GM12878 (cell line): ENCODE measurements around the gene SLC2A2. TPM values are rescaled to one million over a fixed set of nuclear protein-coding genes. Genes with fewer than 3 reads are reported as not detected.

Source experiments
- ATAC-seq: fragments of 200-7000 bp; cut with Tn5 transposase; 3 replicates; pipeline ENCODE4 v1.9.1; 2020; ENCODE audit warnings: mild to moderate bottlenecking, moderate library complexity
- BruUV-seq: library from RNA; stranded (reverse); fragments of 400-500 nt; replicated peaks from 2 replicates; lab custom pipeline; 2021; lab: Mats Ljungman, UMichigan
- CTCF ChIA-PET: fragments of 300-600 bp; sonication (Branson Sonifier 250); formaldehyde crosslinking; extraction: SDS; loops from one replicate; lab custom pipeline; 2021; ENCODE audit warnings: inconsistent platforms; lab: Yijun Ruan, JAX
- POLR2A ChIA-PET: fragments of 350-600 bp; formaldehyde crosslinking; extraction: SDS; loops from one replicate; lab custom pipeline; 2021; ENCODE audit warnings: inconsistent platforms; lab: Charles Lee
- RAD21 ChIA-PET: fragments of 300-600 bp; sonication (Branson Sonifier 250); formaldehyde crosslinking; loops from one replicate; lab custom pipeline; 2023; ENCODE audit warnings: antibody characterized with exemption; ENCODE audit not compliant: unreplicated experiment; lab: Charles Lee
- SMC1A ChIA-PET: fragments of 300-600 bp; sonication (Branson Sonifier 250); formaldehyde crosslinking; loops from one replicate; lab custom pipeline; 2023; ENCODE audit not compliant: unreplicated experiment, uncharacterized antibody; lab: Charles Lee
- DNase-seq: peaks from one replicate; pipeline ENCODE4 v3.0.0-alpha.2; 2011; ENCODE audit warnings: low read depth, low spot score
- FAIRE-seq: peaks from 3 replicates; lab custom pipeline; 2011; peaks lifted over from hg19 to GRCh38; lab: Jason Lieb, UNC
- H2AFZ ChIP-seq: 2 replicates; pipeline ENCODE4 v1.6.0; 2011; ENCODE audit warnings: low read depth, low read length, control low read depth; ENCODE audit not compliant: control insufficient read depth
- H3K27ac ChIP-seq: 2 replicates; pipeline ENCODE4 v1.5.1; 2011; ENCODE audit warnings: control low read depth; ENCODE audit not compliant: control insufficient read depth, insufficient read depth
- H3K27me3 ChIP-seq, 2 experiments: replicated peaks in 1 of 2; 2 replicates each; pipeline versions ENCODE4 v1.6.0 to v1.6.1; 2011; ENCODE audit warnings: low read length in 1 of 2; ENCODE audit not compliant: control insufficient read depth in 2 of 2, insufficient read depth in 2 of 2
- H3K36me3 ChIP-seq, 2 experiments: 2 replicates each; pipeline ENCODE4 v1.5.1; 2011; ENCODE audit warnings: low read length in 1 of 2; ENCODE audit not compliant: control insufficient read depth in 2 of 2, insufficient read depth in 2 of 2
- H3K4me1 ChIP-seq: 2 replicates; pipeline ENCODE4 v1.6.1; 2011; ENCODE audit warnings: mild to moderate bottlenecking, low read length, moderate library complexity, mixed read lengths; ENCODE audit not compliant: control insufficient read depth, insufficient read depth
- H3K4me2 ChIP-seq: 2 replicates; pipeline ENCODE4 v1.6.0; 2011; ENCODE audit warnings: control low read depth; ENCODE audit not compliant: control insufficient read depth, insufficient read depth
- H3K4me3 ChIP-seq: fragments of 200-600 bp; sonication (generic); 2 replicates; pipeline ENCODE4 v1.5.1; 2016
- H3K79me2 ChIP-seq: 2 replicates; pipeline ENCODE4 v1.6.0; 2011; ENCODE audit warnings: low read length; ENCODE audit not compliant: control insufficient read depth, insufficient read depth
- H3K9ac ChIP-seq: 2 replicates; pipeline ENCODE4 v1.8.0; 2011; ENCODE audit warnings: low read length, control low read depth, mixed read lengths; ENCODE audit not compliant: control insufficient read depth, insufficient read depth
- H3K9me3 ChIP-seq: replicated peaks from 3 replicates; pipeline ENCODE4 v1.5.1; 2011; ENCODE audit warnings: mild to moderate bottlenecking, low read length; ENCODE audit not compliant: control insufficient read depth, insufficient read depth
- H4K20me1 ChIP-seq: 2 replicates; pipeline ENCODE4 v1.6.0; 2011; ENCODE audit not compliant: control insufficient read depth, insufficient read depth
- CEBPZ ChIP-seq: fragments of 150-350 bp; IDR thresholded peaks from 2 replicates; pipeline ENCODE4 v1.6.1; 2016; ENCODE audit warnings: low read depth, low read length
- GABPA ChIP-seq: IDR thresholded peaks from 2 replicates; pipeline ENCODE4 v1.6.1; 2014; ENCODE audit warnings: antibody characterized with exemption, low read depth, mild to moderate bottlenecking, inconsistent platforms
- NR2C1 ChIP-seq: fragments of 450-650 bp; IDR thresholded peaks from 2 replicates; pipeline ENCODE4 v1.6.1; 2017; ENCODE audit warnings: antibody characterized with exemption, mild to moderate bottlenecking, moderate library complexity
- PAX8 ChIP-seq: fragments of 450-650 bp; IDR thresholded peaks from 2 replicates; pipeline ENCODE4 v1.6.1; 2017; ENCODE audit warnings: mild to moderate bottlenecking, moderate library complexity
- PRDM15 ChIP-seq: fragments of 450-650 bp; formaldehyde crosslinking; IDR thresholded peaks from 2 replicates; pipeline ENCODE4 v1.4.0; 2020; ENCODE audit warnings: mild to moderate bottlenecking, moderate library complexity
- RUNX3 ChIP-seq: IDR thresholded peaks from 2 replicates; pipeline ENCODE4 v1.6.1; 2012; ENCODE audit warnings: low read length, inconsistent platforms
- SIX5 ChIP-seq: IDR thresholded peaks from 2 replicates; pipeline ENCODE4 v1.6.1; 2011; ENCODE audit warnings: mild to moderate bottlenecking, low read depth, low read length, moderate library complexity; ENCODE audit not compliant: severe bottlenecking
- SPI1 ChIP-seq: IDR thresholded peaks from 2 replicates; pipeline ENCODE4 v1.6.1; 2011; ENCODE audit warnings: low read depth, mild to moderate bottlenecking, low read length, moderate library complexity, borderline replicate concordance; ENCODE audit not compliant: insufficient read depth
- ZBED1 ChIP-seq: IDR thresholded peaks from 2 replicates; pipeline ENCODE4 v1.6.1; 2016; ENCODE audit warnings: borderline replicate concordance
- WGBS: methylation state at CpG from one replicate; pipeline ENCODE4 v1.1.6; 2016; ENCODE audit warnings: low lambda C conversion rate; ENCODE audit not compliant: insufficient replicate concordance, insufficient coverage; ENCODE audit errors: missing lambda C conversion rate; 5-methylcytosine and 5-hydroxymethylcytosine counted together
- in situ Hi-C: fragments of 300-500 bp; cut with MboI; formaldehyde crosslinking; loops from 9 replicates; pipeline ENCODE4 v1.14.3; 2018; ENCODE audit warnings: mixed read lengths
- intact Hi-C: fragments of 100-400 bp; cut with micrococcal nuclease; formaldehyde crosslinking; loops from one replicate; pipeline ENCODE4 v1.14.2; 2022; ENCODE audit not compliant: unreplicated experiment
- polyA plus RNA-seq, 11 experiments: library from polyadenylated mRNA; depleted of rRNA in 4 of 11; unstranded in 6 of 11; stranded (reverse) in 5 of 11; fragments of >200 nt; fragmentation: Nextera tagmentation in 4 of 11; fragmentation: Illumina TruSeq in 1 of 11; extraction: Ambion mirVana in 4 of 11; extraction: Trizol in 1 of 11; gene quantifications; 1 replicate in 1 of 11; 2 replicates in 10 of 11; pipeline versions ENCODE4 v1.2.1 to v1.2.3, GENCODE V29; 2011 to 2016; ENCODE audit warnings: inconsistent platforms in 2 of 11, missing spikeins in 2 of 11, low read depth in 1 of 11
- total RNA-seq, 4 experiments: library from RNA; depleted of rRNA in 3 of 4; stranded (reverse); fragments of >200 nt in 3 of 4; fragmentation: Illumina TruSeq in 1 of 4; extraction: Trizol in 1 of 4; gene quantifications; 2 replicates each; pipeline versions ENCODE4 v1.2.1 to v1.2.3, GENCODE V29; 2013 to 2021

SLC2A2 gene
- total and polyA plus RNA-seq, 10 of the 15 experiments (the other 5 are each of a cell fraction or from before 2014, with no cell fraction given), result 0.04 to 0.10 (median 0.04) TPM; not detected in 7

DNA sequence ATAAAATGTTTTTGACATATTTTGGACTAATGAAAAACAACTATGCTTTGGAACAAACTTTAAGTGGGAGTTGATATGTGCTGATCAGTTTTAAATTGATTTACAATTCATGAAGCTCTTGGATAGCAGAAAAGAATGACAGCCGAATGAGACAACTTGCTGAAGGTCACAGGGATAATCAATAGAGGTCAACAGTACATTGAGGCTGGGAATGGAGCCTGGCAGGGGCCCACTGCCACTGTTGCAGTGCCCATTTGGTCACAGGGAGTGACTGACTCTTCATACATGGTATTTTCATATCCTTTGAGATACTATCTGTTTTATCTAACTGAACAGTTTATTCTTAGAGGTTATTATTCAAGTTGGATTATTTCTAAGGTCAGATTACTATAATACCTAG lies 59.4 kb downstream of the SLC2A2 start:
- Histone ChIP-seq H3K36me3 (no peaks in the 10 kb centered on the region), H3K27ac (no peak overlapping the region), H2AFZ (no peak overlapping the region), H3K27me3 (no peaks in the 10 kb centered on the region; a peak in 2 of 4 replicates), H4K20me1 (no peaks in the 10 kb centered on the region), H3K9ac (no peak overlapping the region), H3K4me1 (no peaks in the 10 kb centered on the region), H3K9me3 (no peaks in the 10 kb centered on the region), H3K79me2 (no peaks in the 10 kb centered on the region), H3K4me2 (no peak overlapping the region), H3K4me3 (no peak overlapping the region)
- no peak for DNase-seq
- SMC1A ChIA-PET, result interaction anchor here (0.9 to 7.0 kb wide), 6 partner anchors 10 to 599 kb away, joined by 3 to 63 read pairs (median 5); no protein-coding TSS in a partner anchor
- CTCF ChIA-PET, result interaction anchor here (0.5 to 1.2 kb wide), 3 partner anchors 599 to 755 kb away, joined by 3 read pairs; no protein-coding TSS in a partner anchor
- POLR2A ChIA-PET, result no interaction called here
- WGBS, result 0% methylated on average over 1 of the region's 1 CpG
- no TSS peak for BruUV-seq
- intact Hi-C loops, result loop anchor here (10.0 kb wide), 1 partner anchor 168 kb away; no protein-coding TSS in a partner anchor
- RAD21 ChIA-PET, result interaction anchor here (1.5 to 6.5 kb wide), 2 partner anchors 12 to 599 kb away, joined by 3 to 49 read pairs; no protein-coding TSS in a partner anchor
- ATAC-seq, result no peak
- in situ Hi-C loops, result no loop called here
- TF ChIP-seq GABPA, result no peak
- no peak for FAIRE-seq

DNA sequence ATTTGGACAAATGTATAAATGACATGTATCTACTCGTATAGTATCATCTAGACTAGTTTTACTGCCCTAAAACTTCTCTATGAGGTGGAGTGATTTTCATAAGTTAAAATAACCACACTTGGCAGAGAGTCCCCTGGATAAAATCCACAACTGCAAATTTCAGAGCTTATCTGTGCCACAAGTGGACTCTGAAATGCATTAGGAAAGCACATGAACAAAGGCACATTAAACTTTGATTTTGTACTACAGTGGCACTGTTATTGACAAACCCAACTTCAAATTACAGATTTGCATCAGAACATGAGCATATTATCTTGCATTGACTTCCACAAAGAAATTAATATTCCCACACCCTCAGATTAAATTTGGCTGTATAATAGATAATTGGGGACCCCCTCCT lies 60.0 kb downstream of the SLC2A2 start:
- FAIRE-seq, result no peak
- no peak for ATAC-seq
- H3K79me2 ChIP-seq, result no peaks in the 10 kb centered on the region
- H2AFZ ChIP-seq, result no peak overlapping the region
- no peak overlapping the region for H3K4me3 ChIP-seq
- no peak for DNase-seq
- H3K27me3 ChIP-seq, result no peaks in the 10 kb centered on the region; a peak in 2 of 4 replicates
- WGBS, result 0% methylated on average over 1 of the region's 1 CpG
- ChIA-PET POLR2A (no interaction called here), RAD21 (interaction anchor here (1.0 to 6.5 kb wide), 2 partner anchors 112 to 600 kb away, joined by 3 to 49 read pairs; no protein-coding TSS in a partner anchor), SMC1A (interaction anchor here (0.9 to 7.0 kb wide), 5 partner anchors 11 to 600 kb away, joined by 3 to 63 read pairs (median 6); no protein-coding TSS in a partner anchor), CTCF (interaction anchor here (0.9 to 4.4 kb wide), 2 partner anchors 9 to 600 kb away, joined by 3 to 34 read pairs; no protein-coding TSS in a partner anchor)
- in situ Hi-C loops, result no loop called here
- no TSS peak for BruUV-seq
- H3K9me3 ChIP-seq, result no peaks in the 10 kb centered on the region
- no peaks in the 10 kb centered on the region for H3K4me1 ChIP-seq
- H3K4me2 ChIP-seq, result no peak overlapping the region
- no peaks in the 10 kb centered on the region for H3K36me3 ChIP-seq
- intact Hi-C loops, result loop anchor here (10.0 kb wide), 1 partner anchor 168 kb away; no protein-coding TSS in a partner anchor
- no peak overlapping the region for H3K9ac ChIP-seq
- H3K27ac ChIP-seq, result no peak overlapping the region
- H4K20me1 ChIP-seq, result no peaks in the 10 kb centered on the region
- TF ChIP-seq PAX8 (no peak), ZBED1 (no peak), RUNX3 (no peak), NR2C1 (no peak), PRDM15 (CRISPR knock-in tag) (no peak), SIX5 (no peak), CEBPZ (no peak), SPI1 (no peak)
